G401 (cell line): Measurements from ENCODE around the gene BAIAP2L1. TPM values are rescaled to one million over a fixed set of nuclear protein-coding genes. Genes with fewer than 3 reads are reported as not detected.
"Not testable (repeated sequence)": the region's sequence is repeated elsewhere in the genome, so short reads cannot be mapped to it uniquely, and the experiment has no call there.

Source experiments
- DNase-seq: peaks from one replicate; pipeline ENCODE4 v3.0.0-alpha.2; 2015; ENCODE audit warnings: low spot score
- in situ Hi-C: cut with HindIII; loops from 2 replicates; pipeline ENCODE4 v1.10.0; 2016; ENCODE audit warnings: low sequenced_read_pairs, mixed read lengths
- total RNA-seq: library from RNA; depleted of rRNA; stranded (reverse); fragments of >200 nt; shearing (Covaris generic); gene quantifications from 2 replicates; pipeline ENCODE4 v1.2.3, GENCODE V29; 2014

BAIAP2L1 gene
- total RNA-seq, 1 experiment from 2014 or later = 23.3 TPM

DNA sequence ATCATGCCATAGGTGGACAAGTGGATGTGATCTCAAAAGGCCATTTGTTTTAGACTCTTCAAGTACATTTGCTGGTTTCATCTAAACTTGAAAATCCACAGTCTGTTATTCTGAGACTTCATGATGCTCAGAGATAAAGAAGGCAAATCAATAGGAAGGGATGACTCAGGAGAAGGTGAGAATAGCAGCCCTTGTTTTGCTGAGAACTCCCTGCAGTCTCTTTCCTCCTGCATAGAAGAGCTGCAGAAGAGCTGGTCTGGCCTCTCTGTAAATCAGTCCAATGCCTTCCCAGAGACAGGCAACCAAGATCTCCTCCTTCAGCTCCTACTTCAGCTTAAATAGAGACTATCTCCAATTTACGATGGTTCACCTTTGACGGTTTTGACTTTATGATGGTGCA is 4.0 kb upstream of the BAIAP2L1 start:
- DNase-seq = no peak
- in situ Hi-C loops = loop anchor here (5.0 kb wide), 1 partner anchor 113 kb away; no protein-coding TSS in a partner anchor

DNA sequence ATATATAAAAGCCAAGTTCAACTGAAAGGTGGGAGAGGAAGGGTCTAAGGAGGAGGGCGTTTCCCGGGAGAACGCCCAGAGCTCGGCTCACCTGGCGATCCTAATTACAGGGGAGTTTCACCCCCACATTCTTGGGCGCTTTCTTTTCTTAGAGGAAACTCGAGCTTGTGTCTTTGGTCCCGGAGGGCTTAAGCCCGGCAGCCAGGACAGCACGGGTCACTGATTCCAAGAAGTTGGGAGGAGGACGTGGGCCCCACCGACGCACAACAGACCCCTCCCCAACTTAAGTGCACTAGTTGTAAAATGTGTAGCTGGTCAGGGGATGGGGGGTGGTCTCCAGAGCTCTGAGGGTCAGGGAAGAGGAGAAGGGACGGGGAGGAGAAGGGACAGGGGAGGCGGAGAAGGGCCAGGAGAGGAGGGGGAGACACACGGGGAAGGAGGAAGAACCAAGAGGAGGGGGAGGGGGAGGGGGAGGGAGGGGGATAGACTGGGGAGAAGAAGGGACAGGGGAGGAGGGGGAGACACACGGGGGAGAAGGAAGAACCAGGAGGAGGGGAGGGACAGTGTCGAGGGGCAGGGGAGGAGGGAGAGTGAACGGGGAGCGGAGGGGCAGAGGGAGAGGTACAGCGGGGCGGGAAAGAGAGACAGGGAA is 874 bp downstream of the BAIAP2L1 start:
- DNase-seq = no peak
- in situ Hi-C loops = loop anchor here (5.0 kb wide), 1 partner anchor 108 kb away; no protein-coding TSS in a partner anchor

DNA sequence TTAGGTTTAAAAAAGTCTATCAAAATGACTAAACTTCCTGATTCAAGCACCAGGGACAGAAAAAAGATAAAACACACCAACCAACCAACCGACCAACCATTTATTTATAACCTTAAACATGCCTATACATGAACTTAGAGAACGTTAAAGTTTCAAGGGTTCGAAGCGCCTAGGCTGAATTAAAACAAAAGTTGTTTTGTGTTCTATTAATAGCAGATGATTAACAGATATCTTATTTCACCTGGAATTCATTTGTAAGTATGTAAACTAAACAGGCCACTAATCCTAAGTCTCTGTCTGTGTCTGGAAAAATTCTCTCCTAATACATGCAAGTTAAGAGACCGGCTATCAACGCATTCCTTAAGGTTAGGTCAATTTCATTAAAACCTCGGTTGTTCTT is 1.4 kb downstream of the BAIAP2L1 start:
- in situ Hi-C loops = no loop called here
- DNase-seq = no peak

DNA sequence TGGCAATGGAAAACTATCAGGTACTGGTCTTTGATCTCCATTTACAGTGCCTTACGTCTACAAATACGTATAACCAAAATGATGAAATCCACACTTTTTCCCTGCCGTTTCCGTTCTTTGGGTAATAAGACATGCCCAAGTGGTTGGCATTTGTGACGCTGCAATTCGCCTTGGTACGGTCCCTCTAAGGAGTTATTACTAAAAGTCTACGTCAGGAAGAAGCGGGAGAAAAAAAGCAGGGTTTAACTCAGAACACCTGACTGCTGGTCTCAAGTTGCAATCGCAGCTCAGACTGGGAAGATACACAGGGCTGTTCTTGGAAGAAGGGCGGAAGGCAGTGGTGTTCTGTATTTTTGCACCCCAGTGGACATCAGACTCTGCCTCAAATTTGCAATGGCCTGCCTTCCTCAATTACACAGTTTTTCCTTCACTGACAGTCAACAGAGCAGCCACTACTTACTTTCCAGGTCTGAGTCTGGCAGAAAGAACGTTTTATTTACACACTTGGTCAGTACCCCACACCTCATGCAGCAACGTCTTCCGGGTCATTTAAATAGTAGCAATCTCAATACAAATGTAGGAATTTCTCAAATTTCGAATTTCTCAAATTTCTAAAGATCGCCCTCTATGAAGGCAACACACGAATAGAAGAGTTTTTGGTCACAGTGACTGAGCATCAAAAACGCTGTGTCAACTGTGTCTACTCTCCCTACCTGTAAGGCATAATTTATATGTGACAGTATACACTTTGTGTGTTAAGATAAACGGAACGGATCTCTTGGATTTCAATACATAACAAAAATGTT is 2.1 kb downstream of the BAIAP2L1 start:
- in situ Hi-C loops = no loop called here

DNA sequence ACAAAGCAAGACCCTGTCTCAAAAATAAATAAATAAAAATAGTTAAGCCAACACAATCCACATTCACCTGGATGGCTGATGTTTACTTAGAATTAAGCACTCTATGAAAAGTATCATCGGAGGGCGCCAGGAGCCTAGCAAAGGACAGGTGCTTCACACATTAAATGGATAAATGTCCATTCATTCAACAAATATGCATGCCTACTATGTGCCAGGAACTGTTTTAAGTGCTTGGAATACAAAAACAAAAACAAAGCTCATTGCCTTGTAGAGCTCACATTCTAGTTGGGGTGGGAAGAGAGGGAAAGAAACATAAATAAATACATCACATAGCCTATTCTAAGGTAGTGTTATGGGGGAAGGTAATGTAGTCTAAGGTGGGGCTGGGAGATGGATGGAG is 4.1 kb downstream of the BAIAP2L1 start:
- in situ Hi-C loops = no loop called here

More for the DNA sequence above, 2.1 kb downstream of the BAIAP2L1 start:
- DNase-seq = no peak

DNA sequence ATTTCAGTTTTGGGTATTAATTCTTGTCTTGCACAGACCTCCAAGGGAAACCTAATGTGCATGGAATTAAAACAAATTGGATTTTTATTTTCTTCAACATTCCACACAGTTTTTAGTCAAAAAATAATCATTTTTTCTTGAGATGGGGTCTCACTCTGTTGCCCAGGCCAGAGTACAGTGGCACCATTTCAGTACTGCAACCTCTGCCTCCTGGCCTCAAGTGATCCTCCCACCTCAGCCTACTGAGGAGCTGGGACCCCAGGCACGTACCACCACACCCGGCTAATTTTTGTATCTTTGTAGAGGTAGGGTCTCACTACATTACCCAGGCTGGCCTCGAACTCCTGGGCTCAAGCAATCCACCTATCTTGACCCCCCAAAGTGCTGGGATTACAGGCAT is 4.9 kb downstream of the BAIAP2L1 start:
- no peak for DNase-seq
- in situ Hi-C loops = no loop called here

More for the DNA sequence above, 4.1 kb downstream of the BAIAP2L1 start:
- DNase-seq = no peak

DNA sequence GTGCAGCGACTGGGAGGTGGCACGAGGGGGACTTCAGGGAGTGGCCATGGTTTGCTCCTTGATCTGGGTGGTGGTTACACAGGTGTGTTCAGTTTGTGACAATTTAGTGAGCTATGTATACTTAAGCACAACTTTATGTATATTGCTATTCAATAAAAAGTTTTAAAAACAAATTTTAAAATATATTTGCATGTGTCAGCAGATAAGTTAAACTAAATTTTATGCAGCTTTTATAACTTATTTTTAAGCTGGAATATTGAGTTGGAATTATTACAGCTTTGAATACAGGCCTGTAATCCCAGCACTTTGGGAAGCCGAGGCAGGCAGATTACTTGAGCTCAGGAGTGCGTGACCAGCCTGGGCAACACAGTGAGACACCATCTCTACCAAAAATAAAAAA is 5.4 kb downstream of the BAIAP2L1 start:
- in situ Hi-C loops = no loop called here
- no peak for DNase-seq

DNA sequence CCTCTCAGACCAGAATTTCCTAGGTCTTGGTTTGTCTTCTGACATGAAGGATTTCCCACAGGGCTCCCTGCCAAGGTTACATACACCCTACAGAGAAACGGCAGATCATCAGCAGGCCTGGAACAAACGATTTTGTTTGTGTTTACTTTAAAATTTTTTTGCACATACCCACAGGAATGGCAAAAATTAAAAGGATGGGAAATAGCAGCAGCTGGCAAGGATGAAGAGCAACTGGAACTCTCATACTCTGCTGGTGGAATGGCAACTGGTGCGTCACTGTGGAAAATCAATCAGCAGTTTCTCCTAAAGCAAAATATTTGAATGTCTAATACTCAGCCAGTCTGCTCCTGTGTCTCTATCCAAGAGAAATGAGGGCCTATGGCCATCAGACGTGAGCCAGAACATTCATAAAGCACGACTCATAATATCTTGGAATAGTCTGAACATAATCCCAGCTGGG is 6.5 kb downstream of the BAIAP2L1 start:
- DNase-seq = no peak
- in situ Hi-C loops = no loop called here

DNA sequence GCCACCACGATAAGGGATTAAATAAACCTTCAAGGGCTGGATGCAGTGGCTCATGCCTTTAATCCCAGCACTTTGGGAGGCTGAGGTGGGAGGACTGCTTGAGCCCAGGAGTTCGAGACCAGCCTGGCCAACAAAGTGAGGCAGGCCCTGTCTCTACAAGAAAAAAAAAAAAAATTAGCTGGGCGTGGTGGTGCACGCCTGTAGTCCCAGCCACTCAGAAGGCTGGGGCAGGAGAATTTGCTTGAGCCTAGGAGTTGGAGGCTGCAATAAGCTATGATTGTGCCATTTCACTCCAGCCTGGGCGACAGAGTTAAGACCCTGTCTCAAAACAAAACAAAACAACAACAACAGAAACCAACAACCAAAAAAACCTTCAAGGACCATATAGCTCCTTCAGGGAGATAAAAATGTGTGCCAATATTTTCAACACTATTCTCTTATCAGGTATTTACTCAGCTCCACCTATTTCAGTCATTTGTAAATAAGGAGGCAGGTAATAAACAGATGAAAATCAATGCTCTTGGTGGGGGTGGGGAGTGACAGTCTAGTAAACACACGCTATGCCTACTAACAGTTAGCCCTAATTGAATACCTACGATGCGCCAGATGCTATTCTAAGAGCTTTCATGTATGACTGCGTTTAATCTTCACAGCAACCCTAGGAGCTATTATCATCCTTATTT is 13.2 kb downstream of the BAIAP2L1 start:
- in situ Hi-C loops = no loop called here
- DNase-seq = no peak

DNA sequence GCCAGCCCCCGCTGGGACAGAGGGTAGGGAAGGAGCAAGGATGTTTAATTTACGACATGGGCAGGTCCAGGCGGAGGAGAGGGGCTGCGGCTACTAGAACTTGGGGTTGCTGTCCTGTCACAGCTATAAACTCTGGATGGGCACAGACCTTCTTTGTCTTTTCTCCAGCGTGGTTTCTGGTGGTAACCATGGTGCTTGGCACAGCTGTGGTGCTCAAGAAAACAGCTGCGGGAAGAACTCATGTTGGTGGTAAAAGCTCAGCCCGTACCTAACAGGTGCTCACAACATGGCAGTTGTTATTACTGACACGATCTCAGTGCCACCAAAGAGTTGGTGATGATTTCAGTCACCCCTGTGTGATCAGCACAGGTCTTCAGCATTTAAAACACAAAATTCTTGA is 13.8 kb downstream of the BAIAP2L1 start:
- no peak for DNase-seq
- in situ Hi-C loops = no loop called here

DNA sequence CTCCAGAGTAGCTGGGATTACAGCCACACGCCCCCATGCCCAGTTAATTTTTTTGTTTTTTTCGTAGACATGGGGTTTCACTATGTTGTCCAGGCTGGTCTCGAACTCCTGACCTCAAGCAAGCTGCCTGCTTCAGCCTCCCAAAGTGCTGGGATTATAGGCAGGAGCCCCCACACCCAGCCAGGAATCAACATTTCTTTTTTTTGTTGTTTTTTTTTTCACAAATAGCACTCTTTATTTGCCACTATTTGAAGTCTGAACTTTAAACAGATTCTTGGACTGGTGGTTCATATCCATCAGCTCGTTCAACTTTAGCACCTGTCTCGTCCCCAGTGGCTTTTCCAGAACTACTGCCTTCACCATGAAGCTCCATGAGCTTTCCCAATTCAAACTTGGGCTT is 15.4 kb downstream of the BAIAP2L1 start:
- in situ Hi-C loops, DNase-seq: not testable (repeated sequence)

DNA sequence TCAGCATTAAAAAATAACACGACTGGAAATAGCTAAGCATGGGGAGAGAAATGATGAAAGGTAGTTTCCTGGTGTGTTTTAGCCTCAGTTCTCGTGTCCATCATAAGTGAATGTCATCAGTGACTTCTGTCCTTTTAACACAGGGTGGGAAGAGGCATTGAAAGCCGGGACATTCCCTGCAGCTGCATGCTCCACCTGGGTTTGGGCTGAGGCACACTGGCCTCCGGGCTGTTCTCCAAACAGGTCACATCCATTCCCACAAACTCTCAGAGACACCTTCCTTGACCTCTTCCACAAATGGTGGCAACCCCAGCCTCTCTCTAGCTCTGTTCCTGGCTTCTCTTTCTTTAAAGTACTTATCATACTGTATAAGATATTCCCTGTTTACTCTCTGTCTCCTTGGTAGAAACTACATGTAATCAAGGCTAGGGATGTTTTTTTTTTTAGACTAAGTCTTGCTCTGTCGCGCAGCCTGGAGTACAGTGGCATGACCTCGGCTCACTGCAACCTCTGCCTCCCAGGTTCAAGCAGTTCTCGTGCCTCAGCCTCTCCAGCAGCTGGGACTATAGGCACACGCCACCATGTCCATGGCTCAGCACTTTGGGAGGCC is 22.6 kb downstream of the BAIAP2L1 start:
- in situ Hi-C loops = no loop called here
- DNase-seq = no peak

DNA sequence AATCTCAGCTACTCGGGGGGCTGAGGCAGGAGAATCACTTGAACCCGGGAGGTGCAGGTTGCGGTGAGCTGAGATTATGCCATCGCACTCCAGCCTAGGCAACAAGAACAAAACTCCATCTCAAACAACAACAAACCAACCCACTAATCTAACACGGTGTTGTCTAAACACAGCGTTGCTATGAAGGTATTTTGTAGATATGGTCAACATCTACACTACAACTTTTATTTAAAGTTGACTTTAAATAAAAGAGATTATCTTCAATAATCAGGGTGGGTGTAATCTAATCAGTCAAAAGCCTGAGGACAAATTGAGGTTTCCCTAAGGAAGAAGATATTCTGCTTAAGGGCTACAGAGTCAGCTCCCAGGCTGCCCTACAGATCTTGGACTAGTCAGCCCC is 24.2 kb downstream of the BAIAP2L1 start:
- no peak for DNase-seq
- in situ Hi-C loops = no loop called here

DNA sequence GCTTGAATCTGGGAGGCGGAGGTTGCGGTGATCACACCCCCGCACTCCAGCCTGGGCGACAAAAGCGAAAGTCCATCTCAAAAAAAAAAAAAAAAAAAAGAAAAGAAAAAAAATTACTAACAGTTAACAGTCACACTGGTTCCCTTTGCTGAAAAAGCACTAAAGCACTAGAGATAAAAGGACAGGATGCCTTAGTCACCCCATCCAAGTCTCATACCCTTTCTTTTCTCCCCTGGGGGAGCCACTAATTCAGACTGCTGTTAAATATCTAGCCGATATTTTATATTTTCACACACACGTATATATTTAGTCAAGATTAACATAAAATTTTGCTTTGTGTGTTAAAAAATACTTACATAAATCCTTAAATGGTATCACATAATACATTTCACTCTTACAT is 25.2 kb downstream of the BAIAP2L1 start:
- in situ Hi-C loops = no loop called here
- no peak for DNase-seq

DNA sequence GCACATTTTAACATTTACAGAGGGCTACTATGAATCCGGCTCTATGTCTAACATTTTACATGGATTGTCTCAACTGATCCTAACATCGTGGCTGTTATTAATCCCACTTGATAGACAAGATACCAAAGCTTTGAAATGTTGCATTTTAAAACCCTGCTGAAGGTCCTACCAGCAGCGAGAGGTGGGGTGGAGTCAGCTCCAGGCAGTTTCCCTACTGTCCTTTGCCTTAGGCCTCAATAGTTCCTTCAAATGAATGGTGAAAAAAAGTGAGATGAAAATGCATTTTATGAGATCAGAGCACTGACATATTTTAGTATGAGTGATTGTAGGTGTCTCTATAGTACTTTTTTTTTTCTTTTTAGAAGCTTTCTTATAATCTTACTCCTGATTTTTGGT is 26.6 kb downstream of the BAIAP2L1 start:
- no peak for DNase-seq
- in situ Hi-C loops = no loop called here

DNA sequence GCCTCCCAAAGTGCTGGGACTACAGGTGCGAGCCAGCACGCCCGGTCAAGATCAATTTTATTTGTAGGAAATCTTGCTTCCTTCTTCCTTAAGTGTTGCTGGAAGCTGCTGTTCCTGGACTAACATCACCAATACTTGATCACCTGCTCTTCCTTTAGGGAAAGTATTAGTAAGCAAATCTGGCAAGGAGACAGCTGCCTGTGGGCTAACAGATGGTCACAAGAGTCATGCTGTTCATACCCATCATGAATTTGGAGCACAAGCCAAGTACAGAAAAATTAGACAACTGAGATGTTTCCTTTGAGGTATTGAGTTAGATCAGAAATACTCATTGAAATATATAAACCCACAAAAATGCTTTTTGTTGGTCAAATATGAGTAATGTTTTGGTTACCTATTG is 27.9 kb downstream of the BAIAP2L1 start:
- peak; percentile 92 for DNase-seq
- in situ Hi-C loops = no loop called here

DNA sequence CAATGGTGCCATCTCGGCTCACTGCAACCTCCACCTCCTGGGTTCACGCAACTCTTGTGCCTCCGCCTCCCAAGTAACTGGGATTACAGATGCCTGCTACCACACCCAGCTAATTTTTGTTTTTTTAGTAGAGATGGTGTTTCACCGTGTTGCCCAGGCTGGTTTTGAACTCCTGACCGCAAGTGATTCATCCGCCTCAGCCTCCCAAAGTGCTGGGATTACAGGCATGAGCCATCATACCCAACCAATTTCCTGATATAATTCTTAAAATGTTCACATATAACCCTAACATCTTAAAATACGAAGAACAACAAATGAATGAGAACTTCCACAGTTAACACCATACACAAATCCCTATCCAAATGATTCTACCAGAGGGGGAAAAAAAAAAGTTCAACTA is 31.2 kb downstream of the BAIAP2L1 start:
- no peak for DNase-seq
- in situ Hi-C loops = no loop called here

DNA sequence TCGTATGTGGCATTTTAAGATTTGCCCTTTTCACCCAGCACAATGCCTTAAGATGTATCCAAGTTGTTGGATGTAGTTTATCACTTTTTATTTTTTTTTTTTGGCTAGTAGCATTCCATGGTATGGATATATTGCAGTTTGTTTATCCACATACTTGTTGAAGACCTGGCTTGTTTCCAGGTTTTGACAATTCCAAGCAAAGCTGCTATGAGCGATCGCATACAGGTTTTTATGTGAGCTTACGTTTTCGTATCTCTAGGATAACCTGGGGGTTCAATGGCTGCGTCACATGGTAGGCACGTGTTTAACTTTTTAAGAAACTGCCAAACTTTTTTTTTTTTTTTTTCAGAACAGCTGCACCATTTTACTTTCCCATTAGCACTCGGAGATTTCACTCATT is 32.2 kb downstream of the BAIAP2L1 start:
- in situ Hi-C loops = no loop called here
- no peak for DNase-seq

DNA sequence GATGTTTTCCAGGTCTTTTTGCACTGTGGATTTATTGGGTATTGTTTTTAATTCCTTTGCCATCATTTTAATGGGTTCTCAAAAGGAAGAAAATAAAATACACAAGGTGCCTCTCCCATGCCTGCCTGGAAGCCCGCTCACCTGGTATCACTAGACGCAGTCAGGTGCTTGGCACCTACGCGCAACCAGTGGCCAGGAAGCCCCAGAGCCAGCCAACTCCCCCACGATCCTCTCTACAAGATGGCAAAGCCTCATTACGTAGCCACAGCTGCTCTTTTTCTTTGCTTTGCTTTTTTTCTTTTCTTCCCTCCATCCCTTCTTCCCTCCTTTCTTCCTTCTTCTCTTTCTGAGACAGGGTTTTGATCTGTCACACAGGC is 34.3 kb downstream of the BAIAP2L1 start:
- in situ Hi-C loops = no loop called here
- no peak for DNase-seq
